ENCODE measurements around the gene MIA3. TPM values are rescaled to one million over a fixed set of nuclear protein-coding genes. Genes with fewer than 3 reads are reported as not detected.

Gene MIA3, protein sequence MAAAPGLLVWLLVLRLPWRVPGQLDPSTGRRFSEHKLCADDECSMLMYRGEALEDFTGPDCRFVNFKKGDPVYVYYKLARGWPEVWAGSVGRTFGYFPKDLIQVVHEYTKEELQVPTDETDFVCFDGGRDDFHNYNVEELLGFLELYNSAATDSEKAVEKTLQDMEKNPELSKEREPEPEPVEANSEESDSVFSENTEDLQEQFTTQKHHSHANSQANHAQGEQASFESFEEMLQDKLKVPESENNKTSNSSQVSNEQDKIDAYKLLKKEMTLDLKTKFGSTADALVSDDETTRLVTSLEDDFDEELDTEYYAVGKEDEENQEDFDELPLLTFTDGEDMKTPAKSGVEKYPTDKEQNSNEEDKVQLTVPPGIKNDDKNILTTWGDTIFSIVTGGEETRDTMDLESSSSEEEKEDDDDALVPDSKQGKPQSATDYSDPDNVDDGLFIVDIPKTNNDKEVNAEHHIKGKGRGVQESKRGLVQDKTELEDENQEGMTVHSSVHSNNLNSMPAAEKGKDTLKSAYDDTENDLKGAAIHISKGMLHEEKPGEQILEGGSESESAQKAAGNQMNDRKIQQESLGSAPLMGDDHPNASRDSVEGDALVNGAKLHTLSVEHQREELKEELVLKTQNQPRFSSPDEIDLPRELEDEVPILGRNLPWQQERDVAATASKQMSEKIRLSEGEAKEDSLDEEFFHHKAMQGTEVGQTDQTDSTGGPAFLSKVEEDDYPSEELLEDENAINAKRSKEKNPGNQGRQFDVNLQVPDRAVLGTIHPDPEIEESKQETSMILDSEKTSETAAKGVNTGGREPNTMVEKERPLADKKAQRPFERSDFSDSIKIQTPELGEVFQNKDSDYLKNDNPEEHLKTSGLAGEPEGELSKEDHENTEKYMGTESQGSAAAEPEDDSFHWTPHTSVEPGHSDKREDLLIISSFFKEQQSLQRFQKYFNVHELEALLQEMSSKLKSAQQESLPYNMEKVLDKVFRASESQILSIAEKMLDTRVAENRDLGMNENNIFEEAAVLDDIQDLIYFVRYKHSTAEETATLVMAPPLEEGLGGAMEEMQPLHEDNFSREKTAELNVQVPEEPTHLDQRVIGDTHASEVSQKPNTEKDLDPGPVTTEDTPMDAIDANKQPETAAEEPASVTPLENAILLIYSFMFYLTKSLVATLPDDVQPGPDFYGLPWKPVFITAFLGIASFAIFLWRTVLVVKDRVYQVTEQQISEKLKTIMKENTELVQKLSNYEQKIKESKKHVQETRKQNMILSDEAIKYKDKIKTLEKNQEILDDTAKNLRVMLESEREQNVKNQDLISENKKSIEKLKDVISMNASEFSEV (N-terminal part only)
- total RNA-seq: 10 to 100 TPM; 40.7 to 55.1 TPM

DNA sequence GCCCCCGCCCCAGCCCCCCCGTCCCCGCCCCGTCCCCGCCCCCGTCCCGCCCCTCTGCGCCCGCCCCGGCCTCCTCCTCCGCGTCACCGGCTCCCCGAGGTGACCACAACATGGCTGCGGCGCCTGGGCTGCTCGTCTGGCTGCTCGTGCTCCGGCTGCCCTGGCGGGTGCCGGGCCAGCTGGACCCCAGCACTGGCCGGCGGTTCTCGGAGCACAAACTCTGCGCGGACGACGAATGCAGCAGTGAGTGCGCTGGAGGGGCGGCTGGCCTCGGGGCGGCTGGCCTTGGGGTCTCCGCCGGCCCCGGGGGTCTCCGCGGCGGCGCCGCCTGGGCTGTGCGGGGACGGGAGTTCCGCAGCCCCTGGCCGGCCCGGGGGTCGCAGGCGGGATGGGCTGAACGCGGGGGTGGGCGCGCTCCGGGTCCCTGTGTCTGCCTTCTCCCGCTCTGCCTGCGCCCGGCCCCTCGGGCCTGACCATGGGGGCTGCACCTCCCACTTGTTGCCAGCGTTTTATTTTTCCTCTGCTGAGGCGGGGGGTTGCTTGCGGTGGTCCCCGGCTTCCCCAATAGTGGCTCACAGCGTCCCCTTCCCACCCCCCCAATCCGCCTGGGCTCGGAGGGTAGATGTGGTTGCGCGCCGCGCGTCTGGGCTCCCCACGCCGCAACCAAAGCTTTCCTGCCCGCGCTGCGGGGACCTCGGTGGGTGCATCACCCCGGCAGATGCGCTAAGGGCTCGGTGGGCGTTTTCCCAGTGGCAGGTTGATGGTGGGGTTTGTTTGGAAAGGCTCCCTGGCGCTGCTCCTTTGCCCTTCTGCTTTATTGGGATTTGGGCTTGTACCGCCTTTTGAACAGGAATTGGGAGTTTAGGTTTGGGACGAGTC is at the start of gene MIA3:
MIA3 (plus strand) TSS at position 97 of the 879 bp plus-strand sequence; CDS start at position 111, 14 bp downstream.
- H3K36me3 Mint-ChIP-seq: no peaks in the 10 kb centered on the region
- DNase-seq (ENCODE audit: low spot score in 2 of 2) (peak; percentile 65 to 78), ATAC-seq (peak; percentile 65 to 74)
- no peaks in the 10 kb centered on the region for H3K9me3 Mint-ChIP-seq
- peak within 1 kb of the TSS; percentile 86 to 94 for H3K27ac Mint-ChIP-seq

GRCh38 chr1:222570837-222571236 is 47.1 kb upstream of the MIA3 start:
- no peak for ATAC-seq
- no peak for DNase-seq (ENCODE audit: low spot score in 2 of 2)
- H3K36me3 Mint-ChIP-seq: peaks cover 17 to 25% of the 10 kb centered on the region in 2 donors
- no peak overlapping the region for H3K27ac Mint-ChIP-seq
- H3K9me3 Mint-ChIP-seq: peaks cover 0 to 5% of the 10 kb centered on the region in 2 donors

GRCh38 chr1:222579316-222579715 is 38.6 kb upstream of the MIA3 start:
- DNase-seq (ENCODE audit: low spot score in 2 of 2) (no peak), ATAC-seq (no peak)
- Mint-ChIP-seq H3K36me3 (peaks cover 20 to 63% of the 10 kb centered on the region in 2 donors), H3K27ac (no peak overlapping the region), H3K9me3 (no peaks in the 10 kb centered on the region)

DNA sequence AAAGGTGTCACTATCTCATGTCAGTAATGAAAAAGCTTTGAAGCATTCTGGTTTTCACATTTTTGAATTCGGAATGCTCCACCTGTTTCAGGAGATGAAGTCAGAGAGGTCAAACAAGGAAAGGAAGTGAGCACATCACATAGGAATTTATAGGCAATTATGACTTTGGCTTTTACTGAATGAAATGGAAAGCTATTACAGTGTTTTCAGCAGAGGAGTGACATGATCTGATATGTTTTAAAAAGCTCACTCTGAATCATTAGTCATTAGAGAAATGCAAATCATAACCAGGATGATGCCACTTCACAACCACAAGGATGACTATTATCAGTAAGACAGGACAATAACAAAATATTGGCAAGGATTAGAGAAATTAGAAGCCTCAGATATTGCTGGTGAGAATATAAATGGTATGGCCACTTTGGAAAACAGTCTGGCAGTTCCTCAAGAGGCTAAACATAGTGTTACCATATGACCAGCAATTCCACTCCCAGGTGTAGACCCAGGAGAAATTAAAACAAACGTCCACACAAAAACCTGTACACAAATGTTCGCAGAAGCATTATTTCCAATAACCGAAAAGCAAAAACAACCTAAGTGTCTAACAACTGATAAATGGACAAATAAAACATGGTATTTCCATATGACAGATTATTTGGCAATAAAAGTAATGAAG is 35.7 kb upstream of the MIA3 start:
- DNase-seq (ENCODE audit: low spot score in 2 of 2): no peak
- Mint-ChIP-seq H3K9me3 (no peaks in the 10 kb centered on the region), H3K27ac (peak overlapping the region in 1 of 2 donors; percentile 88), H3K36me3 (peaks cover 19 to 58% of the 10 kb centered on the region in 2 donors)
- ATAC-seq: peak in 1 of 2 donors; percentile 56

- peak overlapping the region in 1 of 2 donors; percentile 36 for H3K27ac Mint-ChIP-seq
- H3K36me3 Mint-ChIP-seq: peaks cover 19 to 62% of the 10 kb centered on the region in 2 donors
- no peaks in the 10 kb centered on the region for H3K9me3 Mint-ChIP-seq
- DNase-seq (ENCODE audit: low spot score in 2 of 2) (no peak), ATAC-seq (no peak)
Measured at GRCh38 chr1:222583079-222583478, 34.8 kb upstream of the MIA3 start.

GRCh38 chr1:222586842-222587241 is 31.1 kb upstream of the MIA3 start:
- peaks cover 37 to 63% of the 10 kb centered on the region in 2 donors for H3K36me3 Mint-ChIP-seq
- no peak for DNase-seq (ENCODE audit: low spot score in 2 of 2)
- no peaks in the 10 kb centered on the region for H3K9me3 Mint-ChIP-seq
- ATAC-seq: peak in 1 of 2 donors; percentile 24
- H3K27ac Mint-ChIP-seq: no peak overlapping the region

- Mint-ChIP-seq H3K27ac (no peak overlapping the region), H3K36me3 (peaks cover 27 to 51% of the 10 kb centered on the region in 2 donors), H3K9me3 (no peaks in the 10 kb centered on the region)
- DNase-seq (ENCODE audit: low spot score in 2 of 2): no peak
- ATAC-seq: no peak
Measured at GRCh38 chr1:222588135-222588534, 29.8 kb upstream of the MIA3 start.

DNA sequence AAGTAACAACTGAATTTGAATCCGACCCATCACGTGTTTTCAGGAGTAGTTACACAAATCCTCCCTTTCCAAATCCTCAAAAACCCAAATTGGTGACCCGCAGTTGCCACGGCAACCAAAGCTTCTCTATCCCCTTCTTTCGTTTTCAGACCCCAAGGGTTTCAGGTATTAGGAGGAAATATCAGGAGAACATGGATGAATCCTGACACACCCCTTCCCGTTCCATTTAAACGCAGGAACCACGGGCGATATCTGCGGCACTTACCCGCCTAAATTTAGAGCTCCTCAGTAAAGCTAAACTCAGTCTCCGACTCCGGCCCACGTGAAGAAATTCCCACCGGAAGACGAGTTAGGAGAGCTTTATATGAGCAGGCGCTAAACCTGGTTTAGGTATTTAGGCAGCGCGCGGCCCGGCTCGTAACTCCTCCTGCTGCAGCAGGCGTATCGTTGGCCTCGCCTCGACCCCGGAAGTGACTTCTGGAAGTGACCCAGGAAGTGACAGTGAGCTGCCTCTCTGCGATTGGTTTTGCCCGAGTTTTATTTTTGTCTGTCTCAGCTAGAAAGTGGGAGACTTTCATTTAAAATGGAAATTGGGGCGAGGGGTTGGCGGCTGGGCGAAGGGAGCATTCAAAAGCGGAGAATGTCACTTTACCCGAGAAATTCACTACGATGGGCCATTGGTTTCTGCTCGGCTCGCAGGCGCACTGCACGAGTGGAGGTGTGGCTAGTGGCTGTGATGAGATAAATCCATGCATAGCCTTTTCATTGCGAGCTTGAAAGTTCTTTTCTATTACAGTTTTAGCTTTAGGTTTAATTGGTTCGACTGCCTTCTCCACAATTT is 28.2 kb upstream of the MIA3 start, which contains the start of gene TAF1A:
TAF1A (minus strand) TSS at position 472 of the 841 bp plus-strand sequence.
- H3K27ac Mint-ChIP-seq: peak within 1 kb of the TSS; percentile 97 to 98
- DNase-seq (ENCODE audit: low spot score in 2 of 2) (peak; percentile 76 to 87), ATAC-seq (peak; percentile 99 to 100)
- H3K9me3 Mint-ChIP-seq: no peaks in the 10 kb centered on the region
- H3K36me3 Mint-ChIP-seq: peaks cover 24 to 40% of the 10 kb centered on the region in 2 donors

GRCh38 chr1:222592171-222592570 is 25.7 kb upstream of the MIA3 start:
- H3K27ac Mint-ChIP-seq: no peak overlapping the region
- no peak for DNase-seq (ENCODE audit: low spot score in 2 of 2)
- H3K36me3 Mint-ChIP-seq: peaks cover 18 to 28% of the 10 kb centered on the region in 2 donors
- no peaks in the 10 kb centered on the region for H3K9me3 Mint-ChIP-seq
- ATAC-seq: no peak

- no peaks in the 10 kb centered on the region for H3K9me3 Mint-ChIP-seq
- ATAC-seq (no peak), DNase-seq (ENCODE audit: low spot score in 2 of 2) (no peak)
- peaks cover 6 to 8% of the 10 kb centered on the region in 2 donors for H3K36me3 Mint-ChIP-seq
- H3K27ac Mint-ChIP-seq: no peak overlapping the region
Measured at GRCh38 chr1:222594789-222595188, 23.1 kb upstream of the MIA3 start.

DNA sequence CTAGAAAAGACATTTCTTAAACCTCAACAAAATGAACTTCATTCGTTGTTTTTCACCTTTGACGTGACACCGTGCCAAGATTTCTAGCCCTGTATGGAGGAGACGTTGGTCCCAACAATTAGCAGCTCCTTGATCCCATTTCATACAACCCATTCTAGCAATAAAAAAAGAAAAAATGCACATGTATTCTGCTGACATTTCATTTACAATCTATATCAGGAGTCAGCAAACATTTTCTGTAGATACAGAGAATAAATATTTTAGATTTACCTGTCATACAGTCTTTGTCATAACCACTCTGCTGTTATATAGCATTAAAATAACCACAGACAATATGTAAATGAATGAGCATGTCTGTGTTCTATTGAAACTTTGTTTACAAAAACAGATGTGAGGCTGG is 21.2 kb upstream of the MIA3 start:
- no peaks in the 10 kb centered on the region for H3K9me3 Mint-ChIP-seq
- H3K36me3 Mint-ChIP-seq: no peaks in the 10 kb centered on the region
- H3K27ac Mint-ChIP-seq: no peak overlapping the region
- DNase-seq (ENCODE audit: low spot score in 2 of 2) (no peak), ATAC-seq (no peak)

DNA sequence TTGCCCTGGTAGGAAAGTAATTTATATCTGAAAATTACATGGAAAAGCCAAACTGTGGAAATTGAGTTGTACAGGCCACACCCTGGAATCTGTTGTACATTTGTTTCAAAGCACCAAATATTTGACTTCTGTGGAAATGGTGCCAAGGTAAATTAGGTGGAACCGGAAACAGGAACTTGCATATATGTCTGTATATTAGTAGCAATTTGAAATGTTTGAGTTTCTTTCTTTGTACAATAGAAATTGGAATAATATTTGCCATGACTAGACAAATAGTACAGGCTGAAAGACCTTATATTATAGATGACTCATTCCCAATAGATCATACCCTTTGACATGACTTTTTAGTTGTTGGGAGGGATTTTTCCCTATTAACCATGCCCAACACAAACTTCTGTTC is 17.6 kb upstream of the MIA3 start:
- no peak overlapping the region for H3K27ac Mint-ChIP-seq
- H3K9me3 Mint-ChIP-seq: no peaks in the 10 kb centered on the region
- no peaks in the 10 kb centered on the region for H3K36me3 Mint-ChIP-seq
- DNase-seq (ENCODE audit: low spot score in 2 of 2) (no peak), ATAC-seq (no peak)

DNA sequence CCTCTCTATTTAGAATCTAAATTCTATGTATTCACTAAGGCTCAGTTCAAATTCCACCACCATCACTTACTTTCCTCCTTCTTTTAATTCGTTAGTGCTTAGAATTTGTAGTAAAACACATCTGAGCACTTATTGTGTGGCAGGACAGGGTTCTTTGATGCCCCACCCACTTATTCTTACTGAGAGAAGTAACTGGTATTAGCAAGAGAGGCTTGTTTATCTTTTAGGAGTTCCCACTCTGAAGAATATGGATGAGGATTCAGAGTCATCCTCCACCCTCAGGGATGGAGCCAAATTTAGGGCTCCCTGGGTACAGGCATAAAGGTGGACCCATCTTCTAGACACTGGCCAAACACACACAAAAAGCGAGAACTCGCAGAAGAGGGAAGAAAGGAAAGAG is 16.6 kb upstream of the MIA3 start:
- DNase-seq (ENCODE audit: low spot score in 2 of 2): no peak
- no peaks in the 10 kb centered on the region for H3K36me3 Mint-ChIP-seq
- no peaks in the 10 kb centered on the region for H3K9me3 Mint-ChIP-seq
- no peak for ATAC-seq
- no peak overlapping the region for H3K27ac Mint-ChIP-seq

- peaks cover 0 to 6% of the 10 kb centered on the region in 2 donors for H3K36me3 Mint-ChIP-seq
- ATAC-seq (no peak), DNase-seq (ENCODE audit: low spot score in 2 of 2) (no peak)
- H3K27ac Mint-ChIP-seq: no peak overlapping the region
- peaks cover 6 to 9% of the 10 kb centered on the region in 2 donors for H3K9me3 Mint-ChIP-seq
Measured at GRCh38 chr1:222606757-222607156, 11.1 kb upstream of the MIA3 start.
